IMR-90 (cell line): ENCODE measurements around the gene MSI2. TPM values are rescaled to one million over a fixed set of nuclear protein-coding genes. Genes with fewer than 3 reads are reported as not detected.

ENCODE experiments used
- ATAC-seq: fragments of 200-7000 bp; cut with Tn5 transposase; 2 replicates; pipeline ENCODE4 v1.9.1; 2020; ENCODE audit warnings: low read depth, mild to moderate bottlenecking, moderate library complexity
- BruUV-seq: library from RNA; stranded (reverse); fragments of 400-500 nt; replicated peaks from 2 replicates; lab custom pipeline; 2021; lab: Mats Ljungman, UMichigan
- CTCF ChIA-PET: fragments of 300-600 bp; formaldehyde crosslinking; extraction: SDS; loops from one replicate; lab custom pipeline; 2021; ENCODE audit warnings: antibody characterized with exemption; lab: Yijun Ruan, JAX
- POLR2A ChIA-PET: fragments of 300-600 bp; sonication (Branson Sonifier 250); formaldehyde crosslinking; loops from one replicate; lab custom pipeline; 2022; ENCODE audit warnings: antibody characterized with exemption; ENCODE audit not compliant: unreplicated experiment; lab: Charles Lee
- DNase-seq: peaks from one replicate; pipeline ENCODE4 v3.0.0; 2013
- H2AFZ ChIP-seq: replicated peaks from 2 replicates; pipeline ENCODE3; 2013; ENCODE audit warnings: low read length, mild to moderate bottlenecking; ENCODE audit not compliant: poor library complexity
- H2AK5ac ChIP-seq: 2 replicates; pipeline ENCODE4 v1.6.1; 2013; ENCODE audit warnings: low read depth, low read length, inconsistent platforms
- H2AK9ac ChIP-seq: replicated peaks from 2 replicates; pipeline ENCODE3; 2013; ENCODE audit warnings: mild to moderate bottlenecking, low read depth, low read length, moderate library complexity; ENCODE audit not compliant: poor library complexity
- H2BK120ac ChIP-seq: 2 replicates; pipeline ENCODE4 v1.6.1; 2013; ENCODE audit warnings: low read depth, low read length, inconsistent platforms
- H2BK15ac ChIP-seq: 3 replicates; pipeline ENCODE4 v1.6.1; 2013; ENCODE audit warnings: low read depth, low read length, inconsistent platforms
- H2BK20ac ChIP-seq: 2 replicates; pipeline ENCODE4 v1.6.1; 2013; ENCODE audit warnings: low read depth, mild to moderate bottlenecking, inconsistent platforms, low read length, moderate library complexity
- H2BK5ac ChIP-seq: 2 replicates; pipeline ENCODE4 v1.6.1; 2013; ENCODE audit warnings: mild to moderate bottlenecking, low read depth, low read length, inconsistent platforms; ENCODE audit not compliant: poor library complexity, severe bottlenecking
- H3K14ac ChIP-seq: replicated peaks from 2 replicates; pipeline ENCODE4 v1.6.1; 2013; ENCODE audit warnings: low read depth, low read length, inconsistent platforms
- H3K18ac ChIP-seq: 2 replicates; pipeline ENCODE4 v1.6.1; 2013; ENCODE audit warnings: low read depth, low read length, control low read depth
- H3K23ac ChIP-seq: 2 replicates; pipeline ENCODE4 v1.6.1; 2013; ENCODE audit warnings: low read depth, low read length, inconsistent platforms
- H3K27ac ChIP-seq: 2 replicates; pipeline ENCODE4 v1.5.1; 2013; ENCODE audit warnings: mild to moderate bottlenecking, control low read depth, low read length; ENCODE audit not compliant: insufficient read depth
- H3K27me3 ChIP-seq: 2 replicates; pipeline ENCODE4 v1.6.1; 2013; ENCODE audit warnings: low read length; ENCODE audit not compliant: control insufficient read depth, insufficient read depth
- H3K36me3 ChIP-seq: 2 replicates; pipeline ENCODE4 v1.6.1; 2013; ENCODE audit warnings: low read length, mixed read lengths; ENCODE audit not compliant: control insufficient read depth, insufficient read depth
- H3K4ac ChIP-seq: 2 replicates; pipeline ENCODE4 v1.6.1; 2013; ENCODE audit warnings: low read depth, low read length, inconsistent platforms
- H3K4me1 ChIP-seq: 2 replicates; pipeline ENCODE4 v1.6.1; 2013; ENCODE audit warnings: low read length, mixed read lengths; ENCODE audit not compliant: control insufficient read depth, insufficient read depth
- H3K4me2 ChIP-seq: 2 replicates; pipeline ENCODE4 v1.6.1; 2013; ENCODE audit warnings: low read depth, mild to moderate bottlenecking, control low read depth, low read length, moderate library complexity
- H3K4me3 ChIP-seq: 2 replicates; pipeline ENCODE4 v1.5.1; 2013; ENCODE audit warnings: low read depth, mild to moderate bottlenecking, control low read depth, low read length, moderate library complexity; ENCODE audit not compliant: insufficient read depth
- H3K56ac ChIP-seq: 2 replicates; pipeline ENCODE4 v1.6.1; 2013; ENCODE audit warnings: low read length, inconsistent platforms; ENCODE audit not compliant: insufficient read depth; ENCODE audit errors: extremely low read depth
- H3K79me1 ChIP-seq, 2 experiments: 2 replicates each; pipeline ENCODE4 v1.6.1; 2013; ENCODE audit warnings: low read length in 2 of 2, inconsistent platforms in 1 of 2, low read depth in 1 of 2
- H3K9ac ChIP-seq: 2 replicates; pipeline ENCODE4 v1.6.1; 2013; ENCODE audit warnings: low read depth, low read length, control low read depth
- H3K9me1 ChIP-seq: 2 replicates; pipeline ENCODE4 v1.6.1; 2013; ENCODE audit warnings: low read length, inconsistent platforms; ENCODE audit not compliant: insufficient read depth
- H3K9me3 ChIP-seq: 2 replicates; pipeline ENCODE4 v1.6.1; 2013; ENCODE audit warnings: low read length; ENCODE audit not compliant: control insufficient read depth, insufficient read depth
- H4K20me1 ChIP-seq: 2 replicates; pipeline ENCODE4 v1.6.1; 2013; ENCODE audit warnings: low read length, inconsistent platforms; ENCODE audit not compliant: insufficient read depth
- H4K5ac ChIP-seq: 2 replicates; pipeline ENCODE4 v1.6.1; 2013; ENCODE audit warnings: mild to moderate bottlenecking, low read depth, low read length, control low read depth
- H4K8ac ChIP-seq, 2 experiments: 2 replicates each; pipeline ENCODE4 v1.6.1; 2013; ENCODE audit warnings: low read depth in 2 of 2, low read length in 2 of 2, control low read depth in 1 of 2, inconsistent platforms in 1 of 2
- H4K91ac ChIP-seq: 2 replicates; pipeline ENCODE4 v1.6.1; 2013; ENCODE audit warnings: low read depth, low read length, inconsistent platforms; ENCODE audit not compliant: insufficient read depth
- BHLHE40 ChIP-seq: fragments of 150-350 bp; IDR thresholded peaks from 2 replicates; pipeline ENCODE4 v1.6.1; 2016; ENCODE audit warnings: mild to moderate bottlenecking, low read depth, low read length
- MAFK ChIP-seq: IDR thresholded peaks from 2 replicates; pipeline ENCODE4 v1.6.1; 2012; ENCODE audit warnings: low read depth, low read length, improper control_type of control experiment
- MAZ ChIP-seq: IDR thresholded peaks from 2 replicates; pipeline ENCODE4 v1.6.1; 2012; ENCODE audit warnings: low read depth, mild to moderate bottlenecking, low read length, improper control_type of control experiment, moderate library complexity, borderline replicate concordance
- MXI1 ChIP-seq: IDR thresholded peaks from 2 replicates; pipeline ENCODE4 v1.6.1; 2012; ENCODE audit warnings: low read depth, mild to moderate bottlenecking, low read length, moderate library complexity, borderline replicate concordance
- NFE2L2 ChIP-seq: fragments of 150-350 bp; IDR thresholded peaks from 2 replicates; pipeline ENCODE4 v1.6.1; 2016; ENCODE audit warnings: low read depth, mild to moderate bottlenecking, low read length
- POLR2A ChIP-seq: IDR thresholded peaks from 2 replicates; pipeline ENCODE4 v1.6.1; 2012; ENCODE audit warnings: mild to moderate bottlenecking, low read depth, low read length
- RAD21 ChIP-seq: IDR thresholded peaks from 2 replicates; pipeline ENCODE4 v1.6.1; 2012; ENCODE audit warnings: low read length, improper control_type of control experiment
- RCOR1 ChIP-seq: IDR thresholded peaks from 2 replicates; pipeline ENCODE4 v1.6.1; 2012; ENCODE audit warnings: mild to moderate bottlenecking, low read length, improper control_type of control experiment; ENCODE audit not compliant: insufficient replicate concordance
- RFX5 ChIP-seq: IDR thresholded peaks from 2 replicates; pipeline ENCODE4 v1.8.0; 2012; ENCODE audit warnings: low read depth, mild to moderate bottlenecking, low read length, moderate library complexity
- SMC3 ChIP-seq: fragments of 150-350 bp; IDR thresholded peaks from 2 replicates; pipeline ENCODE4 v1.6.1; 2016; ENCODE audit warnings: low read depth, mild to moderate bottlenecking, antibody characterized with exemption, low read length, moderate library complexity
- WGBS, 2 experiments: methylation state at CpG; one replicate each; pipeline versions ENCODE4 v1.1.5 to v1.1.7; 2013; ENCODE audit warnings: missing lambda C conversion rate in 2 of 2; ENCODE audit not compliant: insufficient read length in 1 of 2; ENCODE audit errors: extremely low coverage in 2 of 2; 5-methylcytosine and 5-hydroxymethylcytosine counted together
- dilution Hi-C: fragments of 300-500 bp; cut with HindIII; formaldehyde crosslinking; loops from one replicate; pipeline ENCODE4 v1.14.3; 2018; ENCODE audit warnings: low sequenced_read_pairs; ENCODE audit not compliant: unreplicated experiment
- in situ Hi-C: fragments of 300-500 bp; cut with MboI; formaldehyde crosslinking; loops from 3 replicates; pipeline ENCODE4 v1.14.3; 2019; ENCODE audit warnings: low sequenced_read_pairs, inconsistent platforms, mixed read lengths
- intact Hi-C: fragments of 100-400 bp; cut with micrococcal nuclease; formaldehyde crosslinking; loops from 2 replicates; pipeline ENCODE4 v1.10.0; 2022
- polyA plus RNA-seq, 3 experiments: library from polyadenylated mRNA; depleted of rRNA; stranded (reverse); fragments of >200 nt; gene quantifications; 2 replicates each; pipeline ENCODE4 v1.2.3, GENCODE V29; 2012; ENCODE audit warnings: low replicate concordance in 1 of 3
- total RNA-seq: library from RNA; depleted of rRNA; stranded (reverse); fragments of >200 nt; gene quantifications from 2 replicates; pipeline ENCODE4 v1.2.3, GENCODE V29; 2012
- TF ChIP-seq, protein P1 (sequence below): conservative IDR thresholded peaks from 2 replicates; pipeline ENCODE4 v1.5.1; 2012; ENCODE audit warnings: mild to moderate bottlenecking, low read depth, low read length, improper control_type of control experiment
- TF ChIP-seq, protein P2 (sequence below): fragments of 150-350 bp; IDR thresholded peaks from 2 replicates; pipeline ENCODE4 v1.6.1; 2017; ENCODE audit warnings: mild to moderate bottlenecking, antibody characterized with exemption, low read length, low read depth
- TF ChIP-seq, protein P3 (sequence below): fragments of 150-350 bp; IDR thresholded peaks from 2 replicates; pipeline ENCODE4 v1.6.1; 2016; ENCODE audit warnings: low read depth, mild to moderate bottlenecking, low read length, moderate library complexity, borderline replicate concordance

Gene MSI2
- total and polyA plus RNA-seq, 2 of the 4 experiments (the other 2 are of a cell fraction): 13.0 to 16.0 TPM

DNA sequence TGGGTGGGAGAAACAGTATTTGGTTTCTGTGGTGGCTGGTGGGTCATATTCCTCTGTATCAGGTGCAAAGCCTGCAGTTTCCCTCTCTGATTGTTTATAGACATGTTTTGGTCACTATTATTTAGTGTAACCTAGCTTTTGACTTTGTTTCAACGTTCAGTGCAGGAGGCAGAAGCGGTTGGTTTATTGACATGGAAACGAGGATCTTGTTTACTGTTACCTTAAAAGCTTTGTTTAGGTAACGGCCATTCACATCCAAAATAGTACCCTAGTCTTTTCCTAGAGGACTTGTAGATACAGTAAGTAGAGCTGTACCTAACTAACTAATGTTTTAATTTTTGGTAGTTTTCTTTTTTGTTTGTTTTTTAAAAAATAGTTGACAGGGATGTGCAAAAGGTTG, 3.5 kb downstream of the MSI2 start:
- Histone ChIP-seq H3K9ac (no peak overlapping the region), H2BK15ac (no peak overlapping the region), H3K79me1 (peaks cover 11 to 20% of the 10 kb centered on the region in 2 experiments), H4K5ac (no peak overlapping the region), H3K4me2 (no peak overlapping the region), H3K4me3 (no peak overlapping the region), H3K9me3 (no peaks in the 10 kb centered on the region), H2BK120ac (no peak overlapping the region), H2AK5ac (no peak overlapping the region), H4K20me1 (peaks cover 3% of the 10 kb centered on the region; the same call in 1 of the 2 replicates), H3K36me3 (peaks cover 10% of the 10 kb centered on the region), H3K18ac (no peak overlapping the region), H4K8ac (no peak overlapping the region), H4K91ac (no peak overlapping the region), H3K4ac (no peak overlapping the region), H2AK9ac (no peak overlapping the region), H2AFZ (no peak overlapping the region), H3K56ac (no peak overlapping the region), H3K23ac (no peak overlapping the region), H3K14ac (no peak overlapping the region), H2BK20ac (no peak overlapping the region), H3K27ac (no peak overlapping the region), H2BK5ac (no peak overlapping the region), H3K4me1 (no peaks in the 10 kb centered on the region; the same call in 1 of the 2 replicates), H3K27me3 (no peaks in the 10 kb centered on the region; the same call in 1 of the 2 replicates), H3K9me1 (no peaks in the 10 kb centered on the region)
- no TSS peak for BruUV-seq
- no peak for ATAC-seq
- dilution Hi-C loops (no loop called here), in situ Hi-C loops (no loop called here), intact Hi-C loops (loop anchor here (5.0 kb wide), 3 partner anchors 112 to 317 kb away; no protein-coding TSS in a partner anchor)
- POLR2A ChIA-PET: no interaction called here
- no CpG with 5 or more reads among the region's 4 CpGs for WGBS, 2 experiments
- CTCF ChIA-PET: no interaction called here
- TF ChIP-seq MAZ (no peak), NFE2L2 (no peak), MAFK (no peak), MXI1 (no peak), SMC3 (no peak), RFX5 (no peak), RCOR1 (no peak), POLR2A (no peak), BHLHE40 (no peak), RAD21 (no peak)
- TF ChIP-seq, protein P1, sequence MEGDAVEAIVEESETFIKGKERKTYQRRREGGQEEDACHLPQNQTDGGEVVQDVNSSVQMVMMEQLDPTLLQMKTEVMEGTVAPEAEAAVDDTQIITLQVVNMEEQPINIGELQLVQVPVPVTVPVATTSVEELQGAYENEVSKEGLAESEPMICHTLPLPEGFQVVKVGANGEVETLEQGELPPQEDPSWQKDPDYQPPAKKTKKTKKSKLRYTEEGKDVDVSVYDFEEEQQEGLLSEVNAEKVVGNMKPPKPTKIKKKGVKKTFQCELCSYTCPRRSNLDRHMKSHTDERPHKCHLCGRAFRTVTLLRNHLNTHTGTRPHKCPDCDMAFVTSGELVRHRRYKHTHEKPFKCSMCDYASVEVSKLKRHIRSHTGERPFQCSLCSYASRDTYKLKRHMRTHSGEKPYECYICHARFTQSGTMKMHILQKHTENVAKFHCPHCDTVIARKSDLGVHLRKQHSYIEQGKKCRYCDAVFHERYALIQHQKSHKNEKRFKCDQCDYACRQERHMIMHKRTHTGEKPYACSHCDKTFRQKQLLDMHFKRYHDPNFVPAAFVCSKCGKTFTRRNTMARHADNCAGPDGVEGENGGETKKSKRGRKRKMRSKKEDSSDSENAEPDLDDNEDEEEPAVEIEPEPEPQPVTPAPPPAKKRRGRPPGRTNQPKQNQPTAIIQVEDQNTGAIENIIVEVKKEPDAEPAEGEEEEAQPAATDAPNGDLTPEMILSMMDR: no peak
- TF ChIP-seq, protein P2, sequence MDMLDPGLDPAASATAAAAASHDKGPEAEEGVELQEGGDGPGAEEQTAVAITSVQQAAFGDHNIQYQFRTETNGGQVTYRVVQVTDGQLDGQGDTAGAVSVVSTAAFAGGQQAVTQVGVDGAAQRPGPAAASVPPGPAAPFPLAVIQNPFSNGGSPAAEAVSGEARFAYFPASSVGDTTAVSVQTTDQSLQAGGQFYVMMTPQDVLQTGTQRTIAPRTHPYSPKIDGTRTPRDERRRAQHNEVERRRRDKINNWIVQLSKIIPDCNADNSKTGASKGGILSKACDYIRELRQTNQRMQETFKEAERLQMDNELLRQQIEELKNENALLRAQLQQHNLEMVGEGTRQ: no peak
- TF ChIP-seq, protein P3, sequence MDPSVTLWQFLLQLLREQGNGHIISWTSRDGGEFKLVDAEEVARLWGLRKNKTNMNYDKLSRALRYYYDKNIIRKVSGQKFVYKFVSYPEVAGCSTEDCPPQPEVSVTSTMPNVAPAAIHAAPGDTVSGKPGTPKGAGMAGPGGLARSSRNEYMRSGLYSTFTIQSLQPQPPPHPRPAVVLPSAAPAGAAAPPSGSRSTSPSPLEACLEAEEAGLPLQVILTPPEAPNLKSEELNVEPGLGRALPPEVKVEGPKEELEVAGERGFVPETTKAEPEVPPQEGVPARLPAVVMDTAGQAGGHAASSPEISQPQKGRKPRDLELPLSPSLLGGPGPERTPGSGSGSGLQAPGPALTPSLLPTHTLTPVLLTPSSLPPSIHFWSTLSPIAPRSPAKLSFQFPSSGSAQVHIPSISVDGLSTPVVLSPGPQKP: no peak
- no peak for DNase-seq
